ENCODE results near the gene LCNL1. TPM values are rescaled to one million over a fixed set of nuclear protein-coding genes. Genes with fewer than 3 reads are reported as not detected.

LCNL1 gene
- total and polyA plus RNA-seq, 7 donors: 0.14 to 1.1 (median 0.49) TPM; not detected in 2

- H3K9me3 ChIP-seq: no peaks in the 10 kb centered on the region
- H3K36me3 ChIP-seq: peaks cover 0 to 56% (median 14%) of the 10 kb centered on the region in 4 donors
- 98% methylated on average over 28 of the region's 28 CpGs for WGBS, 2 donors
- intact Hi-C loops (cut with DNase I): no loop called here
- TF ChIP-seq POLR2AphosphoS5 (IDR thresholded peaks at IDR 0.05): no peak
- TF ChIP-seq, protein P1, sequence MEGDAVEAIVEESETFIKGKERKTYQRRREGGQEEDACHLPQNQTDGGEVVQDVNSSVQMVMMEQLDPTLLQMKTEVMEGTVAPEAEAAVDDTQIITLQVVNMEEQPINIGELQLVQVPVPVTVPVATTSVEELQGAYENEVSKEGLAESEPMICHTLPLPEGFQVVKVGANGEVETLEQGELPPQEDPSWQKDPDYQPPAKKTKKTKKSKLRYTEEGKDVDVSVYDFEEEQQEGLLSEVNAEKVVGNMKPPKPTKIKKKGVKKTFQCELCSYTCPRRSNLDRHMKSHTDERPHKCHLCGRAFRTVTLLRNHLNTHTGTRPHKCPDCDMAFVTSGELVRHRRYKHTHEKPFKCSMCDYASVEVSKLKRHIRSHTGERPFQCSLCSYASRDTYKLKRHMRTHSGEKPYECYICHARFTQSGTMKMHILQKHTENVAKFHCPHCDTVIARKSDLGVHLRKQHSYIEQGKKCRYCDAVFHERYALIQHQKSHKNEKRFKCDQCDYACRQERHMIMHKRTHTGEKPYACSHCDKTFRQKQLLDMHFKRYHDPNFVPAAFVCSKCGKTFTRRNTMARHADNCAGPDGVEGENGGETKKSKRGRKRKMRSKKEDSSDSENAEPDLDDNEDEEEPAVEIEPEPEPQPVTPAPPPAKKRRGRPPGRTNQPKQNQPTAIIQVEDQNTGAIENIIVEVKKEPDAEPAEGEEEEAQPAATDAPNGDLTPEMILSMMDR (IDR thresholded peaks at IDR 0.05): no peak
- no peak for TF ChIP-seq EP300 (IDR thresholded peaks at IDR 0.05)
- TF ChIP-seq POLR2A (IDR thresholded peaks at IDR 0.05): no peak
- no peaks in the 10 kb centered on the region for H3K4me1 ChIP-seq
- no peak overlapping the region for H3K27ac ChIP-seq
- no peak overlapping the region for H3K4me3 ChIP-seq
- H3K27me3 ChIP-seq: no peaks in the 10 kb centered on the region
- no peak for DNase-seq
Measured at GRCh38 chr9:137017071-137017470, 34.3 kb downstream of the LCNL1 start.

- no peak for TF ChIP-seq POLR2A (IDR thresholded peaks at IDR 0.05)
- no peak for TF ChIP-seq EP300 (IDR thresholded peaks at IDR 0.05)
- TF ChIP-seq, protein P1 (IDR thresholded peaks at IDR 0.05): no peak
- no peak for TF ChIP-seq POLR2AphosphoS5 (IDR thresholded peaks at IDR 0.05)
- Histone ChIP-seq H3K9me3 (no peaks in the 10 kb centered on the region), H3K4me3 (no peak overlapping the region), H3K36me3 (peaks cover 0 to 47% (median 7%) of the 10 kb centered on the region in 4 donors), H3K27ac (no peak overlapping the region), H3K4me1 (no peaks in the 10 kb centered on the region), H3K27me3 (no peaks in the 10 kb centered on the region)
- intact Hi-C loops (cut with DNase I): no loop called here
- no peak for DNase-seq
- 94 to 95% methylated on average over 45 of the region's 45 CpGs for WGBS, 2 donors
Measured at GRCh38 chr9:137017791-137018497, 35.2 kb downstream of the LCNL1 start.

DNA sequence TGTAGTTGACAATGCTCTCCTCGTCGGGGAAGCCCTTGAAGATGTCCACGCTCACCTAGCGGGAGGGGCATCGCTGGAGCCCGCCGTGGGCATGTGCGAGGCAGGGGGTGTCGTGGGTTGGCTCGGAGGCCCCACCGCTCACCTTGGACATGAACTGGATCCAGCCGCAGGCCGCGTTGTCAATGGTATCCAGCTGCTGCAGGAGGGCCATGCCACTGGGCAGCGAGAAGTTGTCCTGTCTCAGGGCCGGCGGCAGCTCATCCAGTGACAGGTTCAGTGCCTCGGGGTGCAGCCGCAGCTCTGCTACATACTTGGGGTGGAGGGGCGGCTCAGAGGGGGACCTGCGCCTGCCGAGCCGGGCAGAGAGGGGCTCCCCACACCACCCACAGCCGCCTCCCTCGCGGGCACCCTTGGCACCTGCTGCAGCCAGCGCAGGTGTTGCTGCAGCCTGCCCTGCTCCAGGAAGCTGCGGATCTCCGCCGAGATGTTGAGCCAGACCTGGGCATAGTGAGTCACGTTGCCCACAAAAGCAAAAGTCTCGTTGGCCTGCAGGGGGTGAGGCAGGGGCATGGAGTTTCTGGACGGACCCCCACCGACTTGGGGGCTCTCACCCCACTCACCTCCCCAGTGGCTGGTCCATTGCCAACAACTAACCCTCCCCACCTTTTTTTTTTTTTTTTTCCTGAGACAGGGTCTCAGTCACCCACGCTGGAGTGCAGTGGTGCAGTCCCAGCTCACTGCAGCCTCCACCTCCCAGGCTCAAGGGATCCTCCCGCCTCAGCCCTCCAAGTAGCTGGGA, 36.2 kb downstream of the LCNL1 start:
- H3K27ac ChIP-seq: no peak overlapping the region
- no peaks in the 10 kb centered on the region for H3K9me3 ChIP-seq
- DNase-seq: no peak
- intact Hi-C loops (cut with DNase I): no loop called here
- no peaks in the 10 kb centered on the region for H3K4me1 ChIP-seq
- H3K36me3 ChIP-seq: peaks cover 0 to 39% (median 7%) of the 10 kb centered on the region in 4 donors
- no peak overlapping the region for H3K4me3 ChIP-seq
- H3K27me3 ChIP-seq: no peaks in the 10 kb centered on the region
- 93% methylated on average over 36 of the region's 36 CpGs for WGBS, 2 donors
- no peak for TF ChIP-seq EP300 (IDR thresholded peaks at IDR 0.05)
- TF ChIP-seq POLR2A (IDR thresholded peaks at IDR 0.05): no peak
- TF ChIP-seq, protein P1 (IDR thresholded peaks at IDR 0.05): no peak
- no peak for TF ChIP-seq POLR2AphosphoS5 (IDR thresholded peaks at IDR 0.05)

DNA sequence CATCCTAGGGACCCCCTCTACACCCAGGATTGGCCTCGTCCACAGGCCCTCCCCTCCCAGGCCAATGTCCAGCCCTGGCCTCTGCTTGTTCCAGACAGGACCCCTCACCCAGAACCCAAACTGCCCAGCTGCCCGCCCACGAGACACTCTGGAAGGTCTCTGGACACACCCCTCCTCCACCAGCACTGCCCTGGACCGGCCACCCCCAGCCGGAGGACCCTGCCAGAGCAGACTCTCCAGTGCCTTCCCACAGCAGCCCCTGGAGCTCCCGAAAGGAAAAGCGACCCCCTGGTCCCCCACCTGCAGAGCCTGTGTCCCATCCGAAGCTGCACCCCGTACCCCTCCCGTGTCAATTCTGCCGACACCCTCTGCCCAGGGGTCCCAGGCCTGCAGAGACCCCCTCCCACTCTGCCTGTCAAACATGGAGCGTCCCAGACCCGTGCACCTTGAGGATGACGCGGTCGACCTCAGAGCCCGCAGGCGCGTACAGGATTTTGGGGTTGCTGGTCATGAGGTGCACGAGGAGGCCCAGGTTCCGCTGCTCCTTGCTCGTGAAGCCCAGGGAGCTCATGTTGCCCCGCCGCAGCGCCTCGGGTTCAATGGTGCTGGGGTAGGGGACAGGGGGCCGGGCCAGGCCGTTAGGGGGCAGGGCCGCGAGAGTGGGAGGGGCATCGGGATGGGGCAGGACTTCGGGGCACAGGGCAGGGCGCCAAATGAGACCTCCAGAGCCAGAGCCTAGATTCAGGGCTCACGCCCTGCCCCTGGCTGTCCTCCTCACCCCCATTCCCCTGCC, 37.3 kb downstream of the LCNL1 start:
- H3K27me3 ChIP-seq: no peaks in the 10 kb centered on the region
- no peaks in the 10 kb centered on the region for H3K4me1 ChIP-seq
- H3K9me3 ChIP-seq: no peaks in the 10 kb centered on the region
- no peak for DNase-seq
- TF ChIP-seq POLR2AphosphoS5 (IDR thresholded peaks at IDR 0.05): no peak
- no peak for TF ChIP-seq POLR2A (IDR thresholded peaks at IDR 0.05)
- TF ChIP-seq, protein P1 (IDR thresholded peaks at IDR 0.05): no peak
- no peak for TF ChIP-seq EP300 (IDR thresholded peaks at IDR 0.05)
- H3K4me3 ChIP-seq: no peak overlapping the region
- intact Hi-C loops (cut with DNase I): no loop called here
- peaks cover 0 to 30% (median 4%) of the 10 kb centered on the region in 4 donors for H3K36me3 ChIP-seq
- 93 to 94% methylated on average over 34 of the region's 34 CpGs for WGBS, 2 donors
- H3K27ac ChIP-seq: no peak overlapping the region

Data from sigmoid colon (tissue), 7 donors.